SK-N-SH (cell line): Measurements from ENCODE around the gene ZNF407. TPM values are rescaled to one million over a fixed set of nuclear protein-coding genes. Genes with fewer than 3 reads are reported as not detected.

ENCODE experiments used
- CTCF ChIA-PET: fragments of 300-600, 350-600 bp; formaldehyde crosslinking; extraction: SDS; loops from one replicate; lab custom pipeline; 2021; lab: Yijun Ruan, JAX
- POLR2A ChIA-PET: fragments of 350-600 bp; sonication (Branson Sonifier 250); formaldehyde crosslinking; extraction: SDS; loops from one replicate; lab custom pipeline; 2020; ENCODE audit warnings: antibody characterized with exemption, inconsistent platforms; lab: Yijun Ruan, JAX
- DNase-seq: peaks from one replicate; pipeline ENCODE4 v3.0.0; 2012
- H2AFZ ChIP-seq: fragments of 200-600 bp; sonication (generic); 2 replicates; pipeline ENCODE4 v1.8.1; 2016; ENCODE audit warnings: antibody characterized with exemption, mild to moderate bottlenecking, low read depth
- H3F3A ChIP-seq: fragments of 200-600 bp; sonication (generic); replicated peaks from 2 replicates; pipeline ENCODE3; 2016; ENCODE audit warnings: antibody characterized with exemption, mild to moderate bottlenecking; ENCODE audit not compliant: insufficient read depth
- H3K27ac ChIP-seq, 2 experiments: fragments of 200-500 bp in 1 of 2; fragments of 200-600 bp in 1 of 2; sonication (Bioruptor generic) in 1 of 2; sonication (generic), shearing (Covaris generic) in 1 of 2; 2 replicates each; pipeline versions ENCODE4 v1.5.1 to v1.6.1; 2014 to 2016; ENCODE audit warnings: low read depth in 2 of 2, inconsistent platforms in 1 of 2, low read length in 1 of 2, mild to moderate bottlenecking in 1 of 2, mixed read lengths in 1 of 2
- H3K27me3 ChIP-seq: fragments of 200-600 bp; sonication (generic), shearing (Covaris generic); 2 replicates; pipeline ENCODE4 v1.6.1; 2016; ENCODE audit warnings: mixed run types; ENCODE audit not compliant: insufficient read depth
- H3K36me3 ChIP-seq, 2 experiments: fragments of 200-500 bp in 1 of 2; fragments of 200-600 bp in 1 of 2; sonication (Bioruptor generic) in 1 of 2; sonication (generic) in 1 of 2; replicated peaks in 1 of 2; 2 replicates each; pipeline versions ENCODE3 to v1.5.1; 2014 to 2016; ENCODE audit warnings: low read length in 1 of 2, mild to moderate bottlenecking in 1 of 2; ENCODE audit not compliant: insufficient read depth in 2 of 2, control insufficient read depth in 1 of 2
- H3K4me1 ChIP-seq, 2 experiments: fragments of 200-500 bp in 1 of 2; fragments of 200-600 bp in 1 of 2; sonication (Bioruptor generic) in 1 of 2; sonication (generic), shearing (Covaris generic) in 1 of 2; 2 replicates each; pipeline versions ENCODE4 v1.5.1 to v1.6.1; 2014 to 2016; ENCODE audit warnings: low read depth in 1 of 2, low read length in 1 of 2, mixed run types in 1 of 2; ENCODE audit not compliant: insufficient read depth in 2 of 2, control insufficient read depth in 1 of 2
- H3K4me2 ChIP-seq: fragments of 200-600 bp; sonication (generic), shearing (Covaris generic); 2 replicates; pipeline ENCODE4 v1.6.1; 2017; ENCODE audit warnings: mixed run types
- H3K4me3 ChIP-seq, 2 experiments: fragments of 200-500 bp in 1 of 2; fragments of 200-600 bp in 1 of 2; sonication (Bioruptor generic) in 1 of 2; sonication (generic), shearing (Covaris generic) in 1 of 2; 2 replicates each; pipeline versions ENCODE4 v1.5.1 to v1.8.1; 2014 to 2016; ENCODE audit warnings: low read depth in 2 of 2, inconsistent platforms in 1 of 2, low read length in 1 of 2, mild to moderate bottlenecking in 1 of 2, mixed read lengths in 1 of 2, moderate library complexity in 1 of 2
- H3K79me2 ChIP-seq: fragments of 200-600 bp; sonication (generic); 2 replicates; pipeline ENCODE4 v1.8.1; 2017; ENCODE audit warnings: mild to moderate bottlenecking; ENCODE audit not compliant: insufficient read depth
- H3K9ac ChIP-seq: fragments of 200-600 bp; sonication (generic); 2 replicates; pipeline ENCODE4 v1.6.1; 2017; ENCODE audit warnings: mixed run types
- H3K9me2 ChIP-seq: fragments of 200-600 bp; sonication (generic); 2 replicates; pipeline ENCODE4 v1.6.1; 2017; ENCODE audit warnings: mixed run types
- H3K9me3 ChIP-seq: fragments of 200-600 bp; sonication (generic); 2 replicates; pipeline ENCODE4 v1.6.1; 2017; ENCODE audit warnings: mixed run types, mild to moderate bottlenecking, moderate library complexity
- H4K20me1 ChIP-seq: fragments of 200-600 bp; sonication (generic); 2 replicates; pipeline ENCODE4 v1.6.1; 2017; ENCODE audit warnings: mild to moderate bottlenecking, mixed run types; ENCODE audit not compliant: insufficient read depth
- EZH2phosphoT487 ChIP-seq: fragments of 200-600 bp; sonication (generic); IDR thresholded peaks from 2 replicates; pipeline ENCODE4 v1.6.1; 2017; ENCODE audit warnings: low read depth, mixed run types, mild to moderate bottlenecking, antibody characterized with exemption, moderate library complexity, borderline replicate concordance
- FOXJ3 ChIP-seq: sonication (generic); formaldehyde crosslinking; IDR thresholded peaks from 2 replicates; pipeline ENCODE4 v1.5.1; 2020; ENCODE audit warnings: mild to moderate bottlenecking, missing genetic modification reagents
- FOXM1 ChIP-seq: IDR thresholded peaks from 2 replicates; pipeline ENCODE4 v1.4.0; 2012; ENCODE audit warnings: low read depth, mild to moderate bottlenecking
- MXI1 ChIP-seq: IDR thresholded peaks from 2 replicates; pipeline ENCODE4 v1.6.1; 2012; ENCODE audit warnings: mild to moderate bottlenecking, low read depth, low read length, improper control_type of control experiment
- NFIC ChIP-seq: IDR thresholded peaks from 2 replicates; pipeline ENCODE4 v1.4.0; 2012; ENCODE audit warnings: borderline replicate concordance
- NRF1 ChIP-seq: IDR thresholded peaks from 2 replicates; pipeline ENCODE4 v1.6.1; 2012; ENCODE audit warnings: low read depth, mild to moderate bottlenecking, low read length
- PBX3 ChIP-seq: IDR thresholded peaks from 2 replicates; pipeline ENCODE4; 2012
- REST ChIP-seq: IDR thresholded peaks from 2 replicates; pipeline ENCODE4 v1.6.1; 2012; ENCODE audit warnings: mild to moderate bottlenecking, low read depth, low read length, moderate library complexity
- RFX5 ChIP-seq: IDR thresholded peaks from 2 replicates; pipeline ENCODE4 v1.6.1; 2012; ENCODE audit warnings: mild to moderate bottlenecking, improper control_type of control experiment, low read length
- RXRA ChIP-seq: IDR thresholded peaks from 2 replicates; pipeline ENCODE4 v1.4.0; 2012; ENCODE audit warnings: low read depth, mild to moderate bottlenecking, borderline replicate concordance
- SIN3A ChIP-seq: IDR thresholded peaks from 2 replicates; pipeline ENCODE4 v1.6.1; 2012; ENCODE audit warnings: low read depth, mild to moderate bottlenecking, low read length, moderate library complexity, borderline replicate concordance
- SMC3 ChIP-seq: IDR thresholded peaks from 2 replicates; pipeline ENCODE4 v1.6.1; 2012; ENCODE audit warnings: low read depth, low read length, improper control_type of control experiment
- TAF1 ChIP-seq: IDR thresholded peaks from 2 replicates; pipeline ENCODE4 v1.6.1; 2012; ENCODE audit warnings: low read depth, mild to moderate bottlenecking, low read length, moderate library complexity, borderline replicate concordance
- TEAD4 ChIP-seq: IDR thresholded peaks from 2 replicates; pipeline ENCODE4 v1.4.0; 2012; ENCODE audit warnings: mild to moderate bottlenecking, borderline replicate concordance; ENCODE audit not compliant: insufficient read depth
- USF1 ChIP-seq: IDR thresholded peaks from 2 replicates; pipeline ENCODE4 v1.4.0; 2012; ENCODE audit warnings: low read depth, borderline replicate concordance
- YY1 ChIP-seq: IDR thresholded peaks from 2 replicates; pipeline ENCODE4 v1.4.0; 2012; ENCODE audit warnings: low read depth, mild to moderate bottlenecking
- ZBTB33 ChIP-seq: IDR thresholded peaks from 2 replicates; pipeline ENCODE4 v1.4.0; 2012; ENCODE audit warnings: low read depth, borderline replicate concordance
- WGBS: methylation state at CpG from one replicate; pipeline ENCODE4 v1.1.6; 2017; ENCODE audit warnings: low lambda C conversion rate; 5-methylcytosine and 5-hydroxymethylcytosine counted together
- polyA plus RNA-seq, 3 experiments: library from polyadenylated mRNA; depleted of rRNA; stranded (reverse); fragments of >200 nt; gene quantifications; 2 replicates each; pipeline ENCODE4 v1.2.3, GENCODE V29; 2012
- TF ChIP-seq, protein P1 (sequence below): IDR thresholded peaks from 2 replicates; pipeline ENCODE4 v1.4.0; 2012; ENCODE audit warnings: low read depth
- TF ChIP-seq, protein P2 (sequence below): fragments of 200-600 bp; sonication (generic); IDR thresholded peaks from 2 replicates; pipeline ENCODE4 v1.6.1; 2017; ENCODE audit warnings: antibody characterized with exemption, mild to moderate bottlenecking, moderate library complexity

Gene ZNF407
- polyA plus RNA-seq, 1 of the 3 experiments (the other 2 are of a cell fraction), result 2.6 TPM

- no peak for TF ChIP-seq PBX3
- TF ChIP-seq SMC3, result no peak
- TF ChIP-seq YY1, result no peak
Measured at GRCh38 chr18:74796211-74796610, 198.5 kb downstream of the ZNF407 start (continued).

DNA sequence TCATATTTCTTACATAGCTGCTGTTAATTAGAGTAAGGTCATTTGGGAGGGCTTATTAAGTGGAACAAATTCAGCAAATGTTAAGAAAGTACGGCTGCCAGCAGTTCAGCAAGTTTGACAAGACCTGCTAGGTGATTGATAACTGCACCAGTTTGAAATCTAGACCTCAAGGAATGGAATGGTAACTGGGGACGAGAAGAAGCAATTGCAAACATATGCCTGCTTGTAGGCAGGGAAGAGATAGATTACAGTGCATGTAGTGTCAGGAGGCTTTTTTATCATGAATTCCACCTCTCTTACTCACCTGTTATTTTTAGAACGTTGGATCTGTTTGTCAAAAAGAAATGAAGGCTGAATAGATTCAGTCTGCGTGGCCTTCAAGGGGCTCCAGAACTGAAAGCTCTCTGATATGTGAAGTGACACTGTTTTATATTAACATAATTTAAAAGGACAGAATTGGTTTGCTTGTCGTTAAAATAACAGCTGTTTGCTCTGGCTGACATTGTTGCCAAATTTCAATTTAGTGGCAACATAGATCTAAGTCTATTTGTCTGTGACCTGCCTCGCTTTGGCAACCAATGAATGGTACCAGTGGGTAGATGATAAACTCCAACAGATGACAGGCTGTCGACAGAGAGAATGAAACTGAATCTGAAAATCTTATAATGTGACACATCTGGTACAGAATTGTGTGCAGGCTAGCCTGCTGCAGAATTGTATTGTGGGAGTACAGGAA lies 199.3 kb downstream of the ZNF407 start:
- DNase-seq, result peak; percentile 60
- WGBS, result 6% methylated on average over 7 of the region's 7 CpGs
- TF ChIP-seq FOXM1, result peak; percentile 74; the same call in 1 of the 2 replicates
- peak; percentile 32; the same call in 1 of the 2 replicates for TF ChIP-seq MXI1
- no peak for TF ChIP-seq TAF1
- peak; percentile 41; the same call in 1 of the 2 replicates for TF ChIP-seq TEAD4
- TF ChIP-seq ZBTB33, result no peak
- peak; percentile 63 for TF ChIP-seq NFIC
- TF ChIP-seq, protein P1, sequence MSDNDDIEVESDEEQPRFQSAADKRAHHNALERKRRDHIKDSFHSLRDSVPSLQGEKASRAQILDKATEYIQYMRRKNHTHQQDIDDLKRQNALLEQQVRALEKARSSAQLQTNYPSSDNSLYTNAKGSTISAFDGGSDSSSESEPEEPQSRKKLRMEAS, result 0 out of 2 replicates have a peak, but pooled peaks have one; percentile 4
- TF ChIP-seq SMC3, result peak; percentile 8; the same call in 1 of the 2 replicates
- no peak for TF ChIP-seq YY1
- TF ChIP-seq RFX5, result no peak
- TF ChIP-seq, protein P2, sequence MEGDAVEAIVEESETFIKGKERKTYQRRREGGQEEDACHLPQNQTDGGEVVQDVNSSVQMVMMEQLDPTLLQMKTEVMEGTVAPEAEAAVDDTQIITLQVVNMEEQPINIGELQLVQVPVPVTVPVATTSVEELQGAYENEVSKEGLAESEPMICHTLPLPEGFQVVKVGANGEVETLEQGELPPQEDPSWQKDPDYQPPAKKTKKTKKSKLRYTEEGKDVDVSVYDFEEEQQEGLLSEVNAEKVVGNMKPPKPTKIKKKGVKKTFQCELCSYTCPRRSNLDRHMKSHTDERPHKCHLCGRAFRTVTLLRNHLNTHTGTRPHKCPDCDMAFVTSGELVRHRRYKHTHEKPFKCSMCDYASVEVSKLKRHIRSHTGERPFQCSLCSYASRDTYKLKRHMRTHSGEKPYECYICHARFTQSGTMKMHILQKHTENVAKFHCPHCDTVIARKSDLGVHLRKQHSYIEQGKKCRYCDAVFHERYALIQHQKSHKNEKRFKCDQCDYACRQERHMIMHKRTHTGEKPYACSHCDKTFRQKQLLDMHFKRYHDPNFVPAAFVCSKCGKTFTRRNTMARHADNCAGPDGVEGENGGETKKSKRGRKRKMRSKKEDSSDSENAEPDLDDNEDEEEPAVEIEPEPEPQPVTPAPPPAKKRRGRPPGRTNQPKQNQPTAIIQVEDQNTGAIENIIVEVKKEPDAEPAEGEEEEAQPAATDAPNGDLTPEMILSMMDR, result no peak
- TF ChIP-seq USF1, result no peak
- TF ChIP-seq EZH2phosphoT487, result no peak
- TF ChIP-seq REST, result no peak
- 0 out of 2 replicates have a peak, but pooled peaks have one; percentile 44 for TF ChIP-seq FOXJ3 (CRISPR knock-in tag)
- TF ChIP-seq SIN3A, result peak; percentile 18; the same call in 1 of the 2 replicates
- peak; percentile 25; the same call in 1 of the 2 replicates for TF ChIP-seq RXRA
- TF ChIP-seq NRF1, result no peak

More for the DNA sequence above, 199.3 kb downstream of the ZNF407 start:
- CTCF ChIA-PET, result interaction anchor here (0.9 to 1.3 kb wide), 2 partner anchors 22 to 144 kb away, joined by 4 read pairs; no protein-coding TSS in a partner anchor
- H3K27me3 ChIP-seq, result no peaks in the 10 kb centered on the region
- H3F3A ChIP-seq, result peaks cover 26% of the 10 kb centered on the region
- peak overlapping the region; percentile 23; the same call in 1 of the 2 replicates for H3K9ac ChIP-seq
- no peaks in the 10 kb centered on the region for H3K79me2 ChIP-seq
- no peaks in the 10 kb centered on the region for H4K20me1 ChIP-seq
- peak overlapping the region; percentile 32 to 39; a peak in 3 of 4 replicates for H3K4me3 ChIP-seq
- H3K27ac ChIP-seq, result peak overlapping the region; percentile 77 to 82
- no peaks in the 10 kb centered on the region; the same call in 1 of the 2 replicates for H3K9me3 ChIP-seq
- H3K9me2 ChIP-seq, result no peaks in the 10 kb centered on the region
- peak overlapping the region; percentile 71; the same call in 1 of the 2 replicates for H2AFZ ChIP-seq
- peak overlapping the region; percentile 69 for H3K4me2 ChIP-seq
- POLR2A ChIA-PET, result no interaction called here
- peaks cover 0 to 4% of the 10 kb centered on the region in 2 experiments for H3K36me3 ChIP-seq
- H3K4me1 ChIP-seq, result peaks cover 3 to 19% of the 10 kb centered on the region in 2 experiments; a peak in 2 of 4 replicates
